Superior temporal gyrus (tissue), 1 donor: ENCODE measurements around the gene RPRD1A.
"Not testable (repeated sequence)": the region's sequence is repeated elsewhere in the genome, so short reads cannot be mapped to it uniquely, and the experiment has no call there.

Experiments
- DNase-seq: peaks from one replicate; pipeline ENCODE4 v3.0.0-alpha.2; 2016; ENCODE audit errors: extremely low spot score

Gene RPRD1A

DNA sequence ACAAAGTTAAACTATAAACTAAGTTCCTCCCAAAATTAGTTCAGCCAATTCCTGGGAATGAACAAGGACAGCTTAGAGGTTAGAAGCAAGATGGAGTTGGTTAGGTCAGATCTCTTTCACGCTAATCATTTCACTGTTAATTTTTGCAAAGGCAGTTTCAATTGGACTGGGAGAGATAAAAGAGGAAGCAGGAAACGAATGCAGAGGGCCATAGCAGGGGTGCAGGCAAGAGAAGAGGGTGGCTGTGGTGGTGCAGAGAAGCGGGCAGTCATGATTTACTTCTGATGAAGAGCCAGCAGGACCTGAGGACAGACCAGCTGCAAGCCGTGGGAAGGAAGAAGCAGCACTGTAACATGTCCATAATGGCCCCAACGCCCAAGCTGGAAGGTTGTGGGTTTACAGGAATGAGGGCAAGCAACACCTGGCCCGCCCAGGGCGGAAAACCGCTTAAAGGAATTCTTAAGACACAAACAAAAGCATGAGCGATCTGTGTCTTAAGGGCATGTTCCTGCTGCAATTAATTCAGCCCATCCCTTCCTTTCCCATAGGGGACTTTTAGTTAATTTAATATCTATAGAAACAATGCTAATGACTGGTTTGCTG, 99.0 kb downstream of the RPRD1A start:
- DNase-seq: no peak

GRCh38 chr18:35967866-35968265, 99.5 kb downstream of the RPRD1A start:
- not testable (repeated sequence) for DNase-seq

DNA sequence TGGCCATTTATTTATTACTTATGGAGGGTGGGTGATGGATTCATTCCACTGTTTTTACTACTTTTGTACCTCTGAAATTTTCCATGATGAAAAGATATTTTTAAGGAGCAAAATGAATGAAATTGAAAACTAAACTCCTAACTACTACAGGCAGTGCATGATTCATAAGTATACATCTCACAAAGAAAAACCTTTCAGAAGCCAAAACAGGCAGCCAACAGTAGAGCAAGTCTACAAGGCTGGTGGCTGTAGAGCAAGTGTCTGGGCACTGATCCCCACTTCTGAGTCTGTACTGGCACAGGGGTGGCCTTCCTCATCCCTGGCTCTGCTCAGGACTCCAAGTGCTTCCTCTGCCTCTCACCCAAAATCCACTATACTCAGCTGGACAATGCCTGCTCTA, 103.0 kb downstream of the RPRD1A start:
- DNase-seq: no peak

- no peak for DNase-seq
Observed at GRCh38 chr18:35962320-35962719, 105.0 kb downstream of the RPRD1A start.

- no peak for DNase-seq
Observed at GRCh38 chr18:35956226-35956625, 111.1 kb downstream of the RPRD1A start.

DNA sequence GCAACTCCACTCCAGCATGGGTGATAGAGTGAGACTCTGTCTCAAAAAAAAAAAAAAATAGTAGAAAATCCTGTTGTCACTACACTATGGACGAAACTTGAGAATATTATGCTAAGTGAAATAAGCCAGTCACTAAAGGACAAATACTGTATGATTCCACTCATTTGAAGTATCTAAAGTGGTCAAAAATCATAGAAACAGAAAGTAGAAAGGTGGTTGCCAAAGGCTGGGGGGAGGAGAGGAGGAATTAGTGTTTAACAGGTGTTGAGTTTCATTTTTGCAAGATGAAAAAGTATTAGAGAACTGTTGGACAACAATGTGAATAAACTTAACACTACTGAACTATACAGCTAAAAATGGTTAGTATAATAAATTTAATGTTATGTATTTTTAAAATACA, 113.7 kb downstream of the RPRD1A start:
- no peak for DNase-seq

DNA sequence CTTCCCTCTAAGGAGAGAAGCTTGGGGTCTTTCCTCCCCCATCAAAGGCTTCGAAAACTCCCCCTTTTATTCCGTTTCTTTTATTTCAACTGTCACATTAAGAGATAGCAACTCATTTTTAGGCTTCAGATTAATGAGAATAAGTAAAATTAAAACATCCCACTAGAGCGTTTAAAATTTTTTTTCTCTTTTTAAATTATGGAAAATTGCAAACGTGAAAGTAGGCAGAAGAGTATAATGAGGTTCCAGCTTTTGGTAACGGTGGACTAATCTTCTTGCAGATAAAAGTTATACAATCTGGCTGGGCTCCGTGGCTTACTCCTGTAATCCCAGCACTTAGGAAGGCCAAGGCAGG, 116.8 kb downstream of the RPRD1A start:
- DNase-seq: no peak

DNA sequence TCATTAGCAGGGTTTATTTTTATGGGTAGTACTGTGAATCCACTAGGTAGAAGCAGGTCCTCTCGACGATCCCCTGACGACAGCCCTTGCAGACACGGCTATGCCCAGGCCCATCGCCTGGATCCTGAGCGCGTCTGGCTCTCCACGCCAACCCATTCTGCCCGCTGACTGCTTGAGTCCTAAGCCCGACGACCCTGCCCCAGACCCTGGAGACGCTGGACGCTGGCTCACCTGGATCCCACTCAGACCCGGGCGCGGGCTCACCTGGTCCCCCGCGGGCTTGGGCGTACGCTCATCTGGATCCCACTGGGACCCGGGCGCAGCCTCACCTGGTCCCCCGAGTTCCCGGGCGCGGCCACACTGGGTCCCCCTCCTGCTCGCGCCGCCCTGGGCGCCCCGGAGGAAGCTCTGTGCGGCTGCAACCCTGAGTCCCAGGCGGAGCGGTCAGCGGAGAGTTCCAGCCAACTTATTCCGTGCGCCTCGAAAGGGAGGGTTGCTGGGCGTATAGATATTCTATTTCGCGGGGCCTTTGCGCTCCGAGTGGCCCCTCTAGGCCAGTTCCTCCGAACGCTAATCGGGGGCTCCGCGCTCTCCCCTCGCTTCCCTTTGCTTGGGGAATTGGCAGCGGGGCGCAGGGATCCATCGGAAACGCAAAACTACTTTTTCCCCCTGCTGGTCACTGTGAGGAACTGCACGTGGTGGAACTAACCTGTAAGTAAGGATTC, 117.3 kb downstream of the RPRD1A start:
- peak; percentile 91 for DNase-seq

DNA sequence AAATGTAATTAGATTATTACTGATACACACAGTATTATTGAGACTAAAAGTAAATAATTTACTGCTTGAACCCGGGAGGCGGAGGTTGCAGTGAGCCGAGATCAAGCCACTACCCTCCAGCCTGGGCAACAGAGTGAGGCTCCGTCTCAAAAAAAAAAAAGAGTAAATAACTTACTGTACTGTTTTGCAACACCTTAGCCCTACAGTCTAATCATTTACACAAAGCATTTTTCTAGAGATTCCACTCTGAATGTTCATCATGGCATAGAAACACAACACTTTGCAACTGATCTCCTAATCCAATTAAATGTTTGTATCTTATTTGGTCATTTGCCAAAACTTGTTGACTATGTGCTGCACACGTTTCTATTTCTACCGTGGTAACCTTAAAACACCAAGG, 118.3 kb downstream of the RPRD1A start:
- no peak for DNase-seq

GRCh38 chr18:35948080-35948479, 119.3 kb downstream of the RPRD1A start:
- DNase-seq: no peak

GRCh38 chr18:35942661-35943060, 124.7 kb downstream of the RPRD1A start:
- no peak for DNase-seq

- DNase-seq: no peak
Observed at GRCh38 chr18:35942133-35942532, 125.2 kb downstream of the RPRD1A start.

DNA sequence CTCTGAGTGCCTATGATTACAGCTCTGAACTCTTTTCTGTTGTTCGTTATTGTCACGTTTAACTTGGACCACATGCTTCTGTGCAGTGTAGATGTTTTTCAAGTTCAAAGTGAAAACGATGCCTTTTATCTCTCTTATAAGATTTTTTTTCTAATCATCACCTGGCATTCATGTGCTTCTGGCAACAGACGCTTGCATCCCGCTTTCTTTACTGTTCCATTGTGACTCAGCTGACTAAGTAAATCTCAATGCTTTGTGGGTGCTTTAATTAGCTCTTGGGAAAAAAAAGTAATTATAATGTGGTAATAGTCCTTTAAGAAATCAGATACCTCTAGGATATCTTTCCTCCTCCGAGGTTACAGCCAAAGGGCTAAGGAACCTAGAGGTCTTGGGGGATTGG, 126.1 kb downstream of the RPRD1A start:
- no peak for DNase-seq
